ENCODE measurements around the gene NEK6. TPM values are rescaled to one million over a fixed set of nuclear protein-coding genes. Genes with fewer than 3 reads are reported as not detected.

NEK6 gene
- total RNA-seq, 4 donors from 2014 or later, result 6.0 to 14.7 (median 9.1) TPM

DNA sequence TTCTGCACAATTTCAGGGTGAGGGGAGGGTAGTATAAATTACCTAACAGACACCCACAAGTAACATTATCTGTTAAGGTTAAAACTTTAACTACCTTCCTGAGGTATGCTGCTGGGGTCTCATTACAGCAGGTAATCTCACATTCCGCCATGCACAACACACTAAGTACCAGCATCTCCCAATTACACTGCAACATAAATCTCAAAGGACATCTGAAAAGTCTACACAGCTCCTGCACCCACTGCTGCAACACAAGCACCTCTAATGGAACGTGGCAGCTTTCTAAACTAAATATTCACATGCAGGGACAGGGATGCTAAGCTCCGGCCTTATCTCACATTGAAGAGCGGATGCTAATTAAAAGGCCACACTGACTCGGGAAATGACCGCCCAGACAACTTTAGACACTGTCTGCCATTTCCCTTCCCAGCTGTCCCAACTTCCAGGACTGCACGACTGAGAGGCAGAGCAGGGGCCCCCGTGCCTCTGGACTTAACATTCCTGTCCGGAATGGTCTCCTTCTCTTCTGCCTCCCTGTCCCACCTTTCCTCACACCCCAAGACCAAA lies 111.6 kb downstream of the NEK6 start:
- H3K4me3 ChIP-seq (ENCODE audit: low read depth, poor library complexity, severe bottlenecking), result no peak overlapping the region
- intact Hi-C loops (cut with DNase I; ENCODE audit: low total_unique reads), result no loop called here
- WGBS, 2 donors, result 81 to 87% methylated on average over 9 of the region's 9 CpGs
- no peak for DNase-seq (ENCODE audit: low spot score in 2 of 2)
- no peak for TF ChIP-seq POLR2A (IDR thresholded peaks at IDR 0.05)
- TF ChIP-seq, protein P1, sequence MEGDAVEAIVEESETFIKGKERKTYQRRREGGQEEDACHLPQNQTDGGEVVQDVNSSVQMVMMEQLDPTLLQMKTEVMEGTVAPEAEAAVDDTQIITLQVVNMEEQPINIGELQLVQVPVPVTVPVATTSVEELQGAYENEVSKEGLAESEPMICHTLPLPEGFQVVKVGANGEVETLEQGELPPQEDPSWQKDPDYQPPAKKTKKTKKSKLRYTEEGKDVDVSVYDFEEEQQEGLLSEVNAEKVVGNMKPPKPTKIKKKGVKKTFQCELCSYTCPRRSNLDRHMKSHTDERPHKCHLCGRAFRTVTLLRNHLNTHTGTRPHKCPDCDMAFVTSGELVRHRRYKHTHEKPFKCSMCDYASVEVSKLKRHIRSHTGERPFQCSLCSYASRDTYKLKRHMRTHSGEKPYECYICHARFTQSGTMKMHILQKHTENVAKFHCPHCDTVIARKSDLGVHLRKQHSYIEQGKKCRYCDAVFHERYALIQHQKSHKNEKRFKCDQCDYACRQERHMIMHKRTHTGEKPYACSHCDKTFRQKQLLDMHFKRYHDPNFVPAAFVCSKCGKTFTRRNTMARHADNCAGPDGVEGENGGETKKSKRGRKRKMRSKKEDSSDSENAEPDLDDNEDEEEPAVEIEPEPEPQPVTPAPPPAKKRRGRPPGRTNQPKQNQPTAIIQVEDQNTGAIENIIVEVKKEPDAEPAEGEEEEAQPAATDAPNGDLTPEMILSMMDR (IDR thresholded peaks at IDR 0.05), result no peak

DNA sequence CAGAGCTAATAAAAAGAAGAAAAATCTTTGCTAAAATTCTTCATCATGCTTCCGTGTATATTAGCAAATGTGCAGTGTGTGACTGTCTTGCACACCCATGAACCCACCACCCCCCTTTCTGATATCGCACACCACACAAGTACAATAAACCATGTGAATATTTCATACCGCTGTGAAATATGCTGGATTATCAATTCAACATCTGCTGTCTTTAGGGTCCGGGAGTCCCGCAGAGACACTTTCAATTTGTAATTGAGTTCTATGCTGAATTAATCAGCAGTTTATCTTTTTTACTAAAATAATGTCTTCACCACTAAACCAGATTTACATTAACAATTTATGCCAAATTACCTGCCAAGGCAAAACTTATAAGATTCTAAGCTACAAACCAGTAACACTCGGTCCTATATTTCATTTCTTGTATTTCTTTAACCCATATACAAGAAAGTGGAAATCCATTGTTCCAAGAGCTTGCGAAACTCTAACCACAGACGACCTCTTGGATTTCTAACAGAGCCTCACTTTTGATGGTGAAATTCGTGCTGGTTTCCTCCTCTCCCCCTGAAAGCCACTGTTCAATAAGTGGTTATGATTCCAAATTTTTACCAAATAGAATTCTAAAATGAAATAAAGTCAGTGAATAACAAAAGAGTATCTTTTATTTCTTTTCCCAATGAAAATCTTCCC lies 113.3 kb downstream of the NEK6 start:
- 79 to 80% methylated on average over 9 of the region's 9 CpGs for WGBS, 2 donors
- DNase-seq (ENCODE audit: low spot score in 2 of 2), result no peak
- H3K4me3 ChIP-seq (ENCODE audit: low read depth, poor library complexity, severe bottlenecking), result no peak overlapping the region
- TF ChIP-seq, protein P1 (IDR thresholded peaks at IDR 0.05), result no peak
- no peak for TF ChIP-seq POLR2A (IDR thresholded peaks at IDR 0.05)
- intact Hi-C loops (cut with DNase I; ENCODE audit: low total_unique reads), result no loop called here

DNA sequence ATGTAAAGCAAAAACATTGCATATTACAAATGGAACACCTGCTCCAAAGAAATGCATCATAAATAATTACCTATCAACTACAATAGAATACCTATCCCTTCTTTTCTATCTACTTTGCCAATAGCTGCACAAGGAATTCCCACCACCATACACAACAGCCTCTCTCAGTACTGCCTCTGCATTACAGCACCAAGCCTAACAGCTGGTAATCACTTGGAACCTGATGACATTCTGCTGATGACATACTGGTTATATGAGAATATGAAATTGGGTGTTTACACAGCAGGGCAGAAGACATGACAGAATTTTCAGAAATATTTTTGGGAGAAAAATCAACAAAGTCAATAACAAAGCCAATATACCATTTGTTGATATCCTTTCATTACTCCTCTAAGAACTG lies 114.3 kb downstream of the NEK6 start:
- intact Hi-C loops (cut with DNase I; ENCODE audit: low total_unique reads), result no loop called here
- no peak overlapping the region for H3K4me3 ChIP-seq (ENCODE audit: low read depth, poor library complexity, severe bottlenecking)
- TF ChIP-seq, protein P1 (IDR thresholded peaks at IDR 0.05), result no peak
- no peak for TF ChIP-seq POLR2A (IDR thresholded peaks at IDR 0.05)
- no peak for DNase-seq (ENCODE audit: low spot score in 2 of 2)

DNA sequence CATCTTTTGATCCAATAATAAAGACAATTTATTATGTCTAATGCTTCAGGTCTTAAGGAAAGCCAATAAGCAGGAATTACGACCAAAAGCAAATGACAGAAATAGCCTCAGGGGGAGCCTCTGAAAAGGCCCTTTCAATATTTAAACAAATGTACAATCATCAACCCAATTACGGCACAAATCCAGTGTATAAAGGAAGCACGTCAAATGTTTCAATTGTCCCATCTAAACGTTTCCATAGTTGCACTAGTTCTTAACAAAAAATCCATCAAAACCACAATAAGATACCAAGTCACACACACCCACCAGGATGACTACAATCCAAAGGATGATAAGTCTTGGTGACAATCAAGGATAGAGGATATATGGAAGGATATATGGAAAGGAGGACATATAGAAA lies 115.6 kb downstream of the NEK6 start:
- 77 to 87% methylated on average over 4 of the region's 4 CpGs for WGBS, 2 donors
- TF ChIP-seq, protein P1 (IDR thresholded peaks at IDR 0.05), result no peak
- TF ChIP-seq POLR2A (IDR thresholded peaks at IDR 0.05), result no peak
- H3K4me3 ChIP-seq (ENCODE audit: low read depth, poor library complexity, severe bottlenecking), result no peak overlapping the region
- DNase-seq (ENCODE audit: low spot score in 2 of 2), result no peak
- intact Hi-C loops (cut with DNase I; ENCODE audit: low total_unique reads), result no loop called here

DNA sequence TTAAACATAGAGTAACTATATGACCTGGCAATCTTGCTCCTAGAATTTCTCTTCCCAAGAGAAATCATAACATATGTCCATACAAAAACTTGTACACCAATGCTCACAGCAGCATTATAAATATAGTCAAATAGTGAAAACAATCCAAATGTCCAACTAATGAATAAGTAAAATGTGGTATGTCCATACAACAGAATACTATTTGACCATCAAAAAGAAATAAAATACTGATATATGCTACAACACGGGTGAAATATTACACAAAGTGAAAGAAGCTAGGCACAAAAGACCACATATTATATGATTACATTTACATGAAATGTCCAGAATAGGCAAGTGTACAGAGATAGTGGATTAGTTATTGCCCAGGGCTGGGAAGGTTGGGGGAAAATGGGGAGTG lies 116.1 kb downstream of the NEK6 start:
- intact Hi-C loops (cut with DNase I; ENCODE audit: low total_unique reads), result no loop called here
- TF ChIP-seq, protein P1 (IDR thresholded peaks at IDR 0.05), result no peak
- no peak for TF ChIP-seq POLR2A (IDR thresholded peaks at IDR 0.05)
- no peak overlapping the region for H3K4me3 ChIP-seq (ENCODE audit: low read depth, poor library complexity, severe bottlenecking)
- no peak for DNase-seq (ENCODE audit: low spot score in 2 of 2)
- WGBS, 2 donors, result 93 to 98% methylated on average over 1 of the region's 1 CpG

DNA sequence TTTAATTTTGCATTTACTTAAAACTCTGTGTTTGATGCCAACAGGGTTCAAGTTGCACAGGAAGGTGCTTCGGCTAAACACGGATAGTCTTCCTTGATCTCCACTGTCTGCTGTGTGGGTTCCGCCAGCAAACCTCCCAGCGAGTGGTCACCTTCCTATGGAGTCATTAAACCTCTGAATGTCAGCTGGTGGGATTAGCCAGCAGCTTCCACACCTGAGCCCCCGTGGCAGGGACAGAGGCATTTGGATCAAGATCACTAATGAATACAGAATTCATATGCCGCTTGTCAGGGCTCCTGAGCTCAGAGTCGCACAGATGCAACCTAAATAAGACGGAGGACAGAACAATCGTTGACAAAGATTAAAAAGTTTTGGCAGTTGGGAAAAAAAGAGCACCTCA lies 118.0 kb downstream of the NEK6 start:
- DNase-seq (ENCODE audit: low spot score in 2 of 2), result no peak
- TF ChIP-seq, protein P1 (IDR thresholded peaks at IDR 0.05), result no peak
- TF ChIP-seq POLR2A (IDR thresholded peaks at IDR 0.05), result no peak
- H3K4me3 ChIP-seq (ENCODE audit: low read depth, poor library complexity, severe bottlenecking), result no peak overlapping the region
- intact Hi-C loops (cut with DNase I; ENCODE audit: low total_unique reads), result no loop called here
- 93 to 95% methylated on average over 9 of the region's 9 CpGs for WGBS, 2 donors

All from lower leg skin (tissue), 4 donors.